NB4 (cell line): ENCODE data around the gene LDAH.

Source experiments
- DNase-seq: peaks from one replicate; pipeline ENCODE4 v3.0.0; 2010; ENCODE audit warnings: low read depth
- H3K4me3 ChIP-seq: one replicate; pipeline ENCODE4 v1.5.1; 2011; ENCODE audit warnings: mild to moderate bottlenecking, low read depth, low read length, moderate library complexity
- CTCF ChIP-seq: IDR thresholded peaks from one replicate; pipeline ENCODE4 v1.5.1; 2012; ENCODE audit warnings: low read depth, low read length
- MAX ChIP-seq: IDR thresholded peaks from 2 replicates; pipeline ENCODE4 v1.6.1; 2011; ENCODE audit warnings: low read depth, low read length
- MYC ChIP-seq: IDR thresholded peaks from 2 replicates; pipeline ENCODE4 v1.6.1; 2011; ENCODE audit warnings: low read depth, low read length
- POLR2A ChIP-seq: IDR thresholded peaks from 2 replicates; pipeline ENCODE4 v1.6.1; 2011; ENCODE audit warnings: mild to moderate bottlenecking; ENCODE audit not compliant: insufficient read length; ENCODE audit errors: extremely low read depth

LDAH gene

GRCh38 chr2:20672201-20672951 is 150.5 kb downstream of the LDAH start:
- no peak for DNase-seq
- TF ChIP-seq MYC, result no peak
- no peak for TF ChIP-seq POLR2A
- no peak for TF ChIP-seq CTCF
- TF ChIP-seq MAX, result no peak
- no peak overlapping the region for H3K4me3 ChIP-seq

GRCh38 chr2:20671736-20672080 is 151.2 kb downstream of the LDAH start:
- TF ChIP-seq POLR2A (no peak), CTCF (no peak), MAX (no peak), MYC (no peak)
- no peak for DNase-seq
- no peak overlapping the region for H3K4me3 ChIP-seq

GRCh38 chr2:20671036-20671735 is 151.7 kb downstream of the LDAH start:
- no peak for DNase-seq
- TF ChIP-seq CTCF, result no peak
- TF ChIP-seq MAX, result no peak
- TF ChIP-seq POLR2A, result no peak
- TF ChIP-seq MYC, result no peak
- H3K4me3 ChIP-seq, result no peak overlapping the region

- no peak for TF ChIP-seq POLR2A
- no peak for TF ChIP-seq MYC
- TF ChIP-seq MAX, result no peak
- DNase-seq, result no peak
- H3K4me3 ChIP-seq, result no peak overlapping the region
These were observed 152.4 kb downstream of the LDAH start for GRCh38 chr2:20670315-20671035.

GRCh38 chr2:20669562-20670314 is 153.2 kb downstream of the LDAH start:
- H3K4me3 ChIP-seq, result no peak overlapping the region
- TF ChIP-seq CTCF, result no peak
- no peak for TF ChIP-seq MAX
- TF ChIP-seq MYC, result no peak
- no peak for TF ChIP-seq POLR2A
- no peak for DNase-seq
